IMR-90 (cell line): ENCODE results near the gene WSB1. TPM values are rescaled to one million over a fixed set of nuclear protein-coding genes. Genes with fewer than 3 reads are reported as not detected.

Source experiments
- ATAC-seq: fragments of 200-7000 bp; cut with Tn5 transposase; 2 replicates; pipeline ENCODE4 v1.9.1; 2020; ENCODE audit warnings: low read depth, mild to moderate bottlenecking, moderate library complexity
- BruUV-seq: library from RNA; stranded (reverse); fragments of 400-500 nt; replicated peaks from 2 replicates; lab custom pipeline; 2021; lab: Mats Ljungman, UMichigan
- CTCF ChIA-PET: fragments of 300-600 bp; formaldehyde crosslinking; extraction: SDS; loops from one replicate; lab custom pipeline; 2021; ENCODE audit warnings: antibody characterized with exemption; lab: Yijun Ruan, JAX
- POLR2A ChIA-PET: fragments of 300-600 bp; sonication (Branson Sonifier 250); formaldehyde crosslinking; loops from one replicate; lab custom pipeline; 2022; ENCODE audit warnings: antibody characterized with exemption; ENCODE audit not compliant: unreplicated experiment; lab: Charles Lee
- DNase-seq: peaks from one replicate; pipeline ENCODE4 v3.0.0; 2013
- H2AFZ ChIP-seq: replicated peaks from 2 replicates; pipeline ENCODE3; 2013; ENCODE audit warnings: low read length, mild to moderate bottlenecking; ENCODE audit not compliant: poor library complexity
- H2AK5ac ChIP-seq: 2 replicates; pipeline ENCODE4 v1.6.1; 2013; ENCODE audit warnings: low read depth, low read length, inconsistent platforms
- H2AK9ac ChIP-seq: replicated peaks from 2 replicates; pipeline ENCODE3; 2013; ENCODE audit warnings: mild to moderate bottlenecking, low read depth, low read length, moderate library complexity; ENCODE audit not compliant: poor library complexity
- H2BK120ac ChIP-seq: 2 replicates; pipeline ENCODE4 v1.6.1; 2013; ENCODE audit warnings: low read depth, low read length, inconsistent platforms
- H2BK15ac ChIP-seq: 3 replicates; pipeline ENCODE4 v1.6.1; 2013; ENCODE audit warnings: low read depth, low read length, inconsistent platforms
- H2BK20ac ChIP-seq: 2 replicates; pipeline ENCODE4 v1.6.1; 2013; ENCODE audit warnings: low read depth, mild to moderate bottlenecking, inconsistent platforms, low read length, moderate library complexity
- H2BK5ac ChIP-seq: 2 replicates; pipeline ENCODE4 v1.6.1; 2013; ENCODE audit warnings: mild to moderate bottlenecking, low read depth, low read length, inconsistent platforms; ENCODE audit not compliant: poor library complexity, severe bottlenecking
- H3K14ac ChIP-seq: replicated peaks from 2 replicates; pipeline ENCODE4 v1.6.1; 2013; ENCODE audit warnings: low read depth, low read length, inconsistent platforms
- H3K18ac ChIP-seq: 2 replicates; pipeline ENCODE4 v1.6.1; 2013; ENCODE audit warnings: low read depth, low read length, control low read depth
- H3K23ac ChIP-seq: 2 replicates; pipeline ENCODE4 v1.6.1; 2013; ENCODE audit warnings: low read depth, low read length, inconsistent platforms
- H3K27ac ChIP-seq: 2 replicates; pipeline ENCODE4 v1.5.1; 2013; ENCODE audit warnings: mild to moderate bottlenecking, control low read depth, low read length; ENCODE audit not compliant: insufficient read depth
- H3K27me3 ChIP-seq: 2 replicates; pipeline ENCODE4 v1.6.1; 2013; ENCODE audit warnings: low read length; ENCODE audit not compliant: control insufficient read depth, insufficient read depth
- H3K36me3 ChIP-seq: 2 replicates; pipeline ENCODE4 v1.6.1; 2013; ENCODE audit warnings: low read length, mixed read lengths; ENCODE audit not compliant: control insufficient read depth, insufficient read depth
- H3K4ac ChIP-seq: 2 replicates; pipeline ENCODE4 v1.6.1; 2013; ENCODE audit warnings: low read depth, low read length, inconsistent platforms
- H3K4me1 ChIP-seq: 2 replicates; pipeline ENCODE4 v1.6.1; 2013; ENCODE audit warnings: low read length, mixed read lengths; ENCODE audit not compliant: control insufficient read depth, insufficient read depth
- H3K4me2 ChIP-seq: 2 replicates; pipeline ENCODE4 v1.6.1; 2013; ENCODE audit warnings: low read depth, mild to moderate bottlenecking, control low read depth, low read length, moderate library complexity
- H3K4me3 ChIP-seq: 2 replicates; pipeline ENCODE4 v1.5.1; 2013; ENCODE audit warnings: low read depth, mild to moderate bottlenecking, control low read depth, low read length, moderate library complexity; ENCODE audit not compliant: insufficient read depth
- H3K56ac ChIP-seq: 2 replicates; pipeline ENCODE4 v1.6.1; 2013; ENCODE audit warnings: low read length, inconsistent platforms; ENCODE audit not compliant: insufficient read depth; ENCODE audit errors: extremely low read depth
- H3K79me1 ChIP-seq, 2 experiments: 2 replicates each; pipeline ENCODE4 v1.6.1; 2013; ENCODE audit warnings: low read length in 2 of 2, inconsistent platforms in 1 of 2, low read depth in 1 of 2
- H3K9ac ChIP-seq: 2 replicates; pipeline ENCODE4 v1.6.1; 2013; ENCODE audit warnings: low read depth, low read length, control low read depth
- H3K9me1 ChIP-seq: 2 replicates; pipeline ENCODE4 v1.6.1; 2013; ENCODE audit warnings: low read length, inconsistent platforms; ENCODE audit not compliant: insufficient read depth
- H3K9me3 ChIP-seq: 2 replicates; pipeline ENCODE4 v1.6.1; 2013; ENCODE audit warnings: low read length; ENCODE audit not compliant: control insufficient read depth, insufficient read depth
- H4K20me1 ChIP-seq: 2 replicates; pipeline ENCODE4 v1.6.1; 2013; ENCODE audit warnings: low read length, inconsistent platforms; ENCODE audit not compliant: insufficient read depth
- H4K5ac ChIP-seq: 2 replicates; pipeline ENCODE4 v1.6.1; 2013; ENCODE audit warnings: mild to moderate bottlenecking, low read depth, low read length, control low read depth
- H4K8ac ChIP-seq, 2 experiments: 2 replicates each; pipeline ENCODE4 v1.6.1; 2013; ENCODE audit warnings: low read depth in 2 of 2, low read length in 2 of 2, control low read depth in 1 of 2, inconsistent platforms in 1 of 2
- H4K91ac ChIP-seq: 2 replicates; pipeline ENCODE4 v1.6.1; 2013; ENCODE audit warnings: low read depth, low read length, inconsistent platforms; ENCODE audit not compliant: insufficient read depth
- FOS ChIP-seq: fragments of 150-350 bp; IDR thresholded peaks from 2 replicates; pipeline ENCODE4 v1.6.1; 2016; ENCODE audit warnings: low read depth, low read length
- MAZ ChIP-seq: IDR thresholded peaks from 2 replicates; pipeline ENCODE4 v1.6.1; 2012; ENCODE audit warnings: low read depth, mild to moderate bottlenecking, low read length, improper control_type of control experiment, moderate library complexity, borderline replicate concordance
- MXI1 ChIP-seq: IDR thresholded peaks from 2 replicates; pipeline ENCODE4 v1.6.1; 2012; ENCODE audit warnings: low read depth, mild to moderate bottlenecking, low read length, moderate library complexity, borderline replicate concordance
- RCOR1 ChIP-seq: IDR thresholded peaks from 2 replicates; pipeline ENCODE4 v1.6.1; 2012; ENCODE audit warnings: mild to moderate bottlenecking, low read length, improper control_type of control experiment; ENCODE audit not compliant: insufficient replicate concordance
- RFX5 ChIP-seq: IDR thresholded peaks from 2 replicates; pipeline ENCODE4 v1.8.0; 2012; ENCODE audit warnings: low read depth, mild to moderate bottlenecking, low read length, moderate library complexity
- WGBS, 2 experiments: methylation state at CpG; one replicate each; pipeline versions ENCODE4 v1.1.5 to v1.1.7; 2013; ENCODE audit warnings: missing lambda C conversion rate in 2 of 2; ENCODE audit not compliant: insufficient read length in 1 of 2; ENCODE audit errors: extremely low coverage in 2 of 2; 5-methylcytosine and 5-hydroxymethylcytosine counted together
- dilution Hi-C: fragments of 300-500 bp; cut with HindIII; formaldehyde crosslinking; loops from one replicate; pipeline ENCODE4 v1.14.3; 2018; ENCODE audit warnings: low sequenced_read_pairs; ENCODE audit not compliant: unreplicated experiment
- in situ Hi-C: fragments of 300-500 bp; cut with MboI; formaldehyde crosslinking; loops from 3 replicates; pipeline ENCODE4 v1.14.3; 2019; ENCODE audit warnings: low sequenced_read_pairs, inconsistent platforms, mixed read lengths
- intact Hi-C: fragments of 100-400 bp; cut with micrococcal nuclease; formaldehyde crosslinking; loops from 2 replicates; pipeline ENCODE4 v1.10.0; 2022
- polyA plus RNA-seq, 3 experiments: library from polyadenylated mRNA; depleted of rRNA; stranded (reverse); fragments of >200 nt; gene quantifications; 2 replicates each; pipeline ENCODE4 v1.2.3, GENCODE V29; 2012; ENCODE audit warnings: low replicate concordance in 1 of 3
- total RNA-seq: library from RNA; depleted of rRNA; stranded (reverse); fragments of >200 nt; gene quantifications from 2 replicates; pipeline ENCODE4 v1.2.3, GENCODE V29; 2012
- TF ChIP-seq, protein P1 (sequence below): fragments of 150-350 bp; IDR thresholded peaks from 2 replicates; pipeline ENCODE4 v1.6.1; 2017; ENCODE audit warnings: mild to moderate bottlenecking, antibody characterized with exemption, low read length, low read depth
- TF ChIP-seq, protein P2 (sequence below): conservative IDR thresholded peaks from 2 replicates; pipeline ENCODE4 v1.5.1; 2012; ENCODE audit warnings: mild to moderate bottlenecking, low read depth, low read length, improper control_type of control experiment
- TF ChIP-seq, protein P3 (sequence below): fragments of 150-350 bp; IDR thresholded peaks from 2 replicates; pipeline ENCODE4 v1.6.1; 2016; ENCODE audit warnings: low read depth, mild to moderate bottlenecking, low read length, moderate library complexity, borderline replicate concordance

WSB1 gene
- total and polyA plus RNA-seq, 2 of the 4 experiments (the other 2 are of a cell fraction): 140 to 266 TPM

DNA sequence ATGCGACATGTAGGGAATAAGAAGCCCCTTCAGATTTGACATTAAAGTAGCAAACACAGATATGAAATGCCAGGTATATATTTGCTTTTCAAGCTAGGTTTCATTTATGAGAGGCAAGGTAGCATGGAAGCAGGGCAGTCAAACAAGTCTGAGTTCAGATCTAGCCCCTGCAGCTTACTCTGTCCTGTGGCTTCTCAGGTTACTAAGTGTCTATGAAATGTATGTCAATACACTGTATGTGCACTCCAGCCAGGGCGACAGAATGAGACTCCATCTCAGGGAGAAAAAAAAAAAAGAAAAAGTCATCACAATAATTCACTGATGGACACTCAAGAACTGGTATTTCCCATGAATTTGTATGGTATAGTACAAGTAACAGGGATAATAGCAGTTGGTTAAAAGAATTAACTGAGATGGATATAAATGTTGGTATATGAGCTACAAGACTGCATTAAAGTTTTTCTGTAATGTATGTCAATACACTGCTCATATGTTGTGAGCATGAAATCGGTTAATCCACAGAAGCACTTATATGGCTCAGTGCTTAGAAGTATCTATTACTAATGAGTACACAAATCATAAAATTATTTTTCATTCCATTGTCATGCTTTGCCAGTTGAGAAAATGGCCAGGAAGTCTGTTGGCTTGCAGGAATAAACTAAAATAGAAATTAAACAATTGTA lies 2.9 kb upstream of the WSB1 start:
- dilution Hi-C loops: no loop called here
- H3K4ac ChIP-seq: no peak overlapping the region
- no CpG with 5 or more reads among the region's 3 CpGs for WGBS, 2 experiments
- POLR2A ChIA-PET: interaction anchor here (0.6 kb wide), 1 partner anchor 31 kb away, joined by 3 read pairs; no protein-coding TSS in a partner anchor
- peaks cover 4% of the 10 kb centered on the region; the same call in 1 of the 2 replicates for H4K20me1 ChIP-seq
- no peak for TF ChIP-seq FOS
- no peak for TF ChIP-seq MAZ
- TF ChIP-seq, protein P1, sequence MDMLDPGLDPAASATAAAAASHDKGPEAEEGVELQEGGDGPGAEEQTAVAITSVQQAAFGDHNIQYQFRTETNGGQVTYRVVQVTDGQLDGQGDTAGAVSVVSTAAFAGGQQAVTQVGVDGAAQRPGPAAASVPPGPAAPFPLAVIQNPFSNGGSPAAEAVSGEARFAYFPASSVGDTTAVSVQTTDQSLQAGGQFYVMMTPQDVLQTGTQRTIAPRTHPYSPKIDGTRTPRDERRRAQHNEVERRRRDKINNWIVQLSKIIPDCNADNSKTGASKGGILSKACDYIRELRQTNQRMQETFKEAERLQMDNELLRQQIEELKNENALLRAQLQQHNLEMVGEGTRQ: no peak
- TF ChIP-seq, protein P2, sequence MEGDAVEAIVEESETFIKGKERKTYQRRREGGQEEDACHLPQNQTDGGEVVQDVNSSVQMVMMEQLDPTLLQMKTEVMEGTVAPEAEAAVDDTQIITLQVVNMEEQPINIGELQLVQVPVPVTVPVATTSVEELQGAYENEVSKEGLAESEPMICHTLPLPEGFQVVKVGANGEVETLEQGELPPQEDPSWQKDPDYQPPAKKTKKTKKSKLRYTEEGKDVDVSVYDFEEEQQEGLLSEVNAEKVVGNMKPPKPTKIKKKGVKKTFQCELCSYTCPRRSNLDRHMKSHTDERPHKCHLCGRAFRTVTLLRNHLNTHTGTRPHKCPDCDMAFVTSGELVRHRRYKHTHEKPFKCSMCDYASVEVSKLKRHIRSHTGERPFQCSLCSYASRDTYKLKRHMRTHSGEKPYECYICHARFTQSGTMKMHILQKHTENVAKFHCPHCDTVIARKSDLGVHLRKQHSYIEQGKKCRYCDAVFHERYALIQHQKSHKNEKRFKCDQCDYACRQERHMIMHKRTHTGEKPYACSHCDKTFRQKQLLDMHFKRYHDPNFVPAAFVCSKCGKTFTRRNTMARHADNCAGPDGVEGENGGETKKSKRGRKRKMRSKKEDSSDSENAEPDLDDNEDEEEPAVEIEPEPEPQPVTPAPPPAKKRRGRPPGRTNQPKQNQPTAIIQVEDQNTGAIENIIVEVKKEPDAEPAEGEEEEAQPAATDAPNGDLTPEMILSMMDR: no peak
- TF ChIP-seq RCOR1: no peak
- no peak for TF ChIP-seq RFX5
- TF ChIP-seq, protein P3, sequence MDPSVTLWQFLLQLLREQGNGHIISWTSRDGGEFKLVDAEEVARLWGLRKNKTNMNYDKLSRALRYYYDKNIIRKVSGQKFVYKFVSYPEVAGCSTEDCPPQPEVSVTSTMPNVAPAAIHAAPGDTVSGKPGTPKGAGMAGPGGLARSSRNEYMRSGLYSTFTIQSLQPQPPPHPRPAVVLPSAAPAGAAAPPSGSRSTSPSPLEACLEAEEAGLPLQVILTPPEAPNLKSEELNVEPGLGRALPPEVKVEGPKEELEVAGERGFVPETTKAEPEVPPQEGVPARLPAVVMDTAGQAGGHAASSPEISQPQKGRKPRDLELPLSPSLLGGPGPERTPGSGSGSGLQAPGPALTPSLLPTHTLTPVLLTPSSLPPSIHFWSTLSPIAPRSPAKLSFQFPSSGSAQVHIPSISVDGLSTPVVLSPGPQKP: no peak
- TF ChIP-seq MXI1: no peak
- no peak overlapping the region for H3K18ac ChIP-seq
- no peak overlapping the region for H4K5ac ChIP-seq
- intact Hi-C loops: no loop called here
- no peak overlapping the region for H3K56ac ChIP-seq
- no peak overlapping the region for H2AFZ ChIP-seq
- H3K9ac ChIP-seq: no peak overlapping the region
- H2BK20ac ChIP-seq: no peak overlapping the region
- no peak overlapping the region for H3K27ac ChIP-seq
- peaks cover 5% of the 10 kb centered on the region for H3K4me1 ChIP-seq
- no peak overlapping the region for H2BK120ac ChIP-seq
- ATAC-seq: no peak
- no peaks in the 10 kb centered on the region for H3K36me3 ChIP-seq
- no TSS peak for BruUV-seq
- H2BK5ac ChIP-seq: no peak overlapping the region
- no peak overlapping the region for H3K23ac ChIP-seq
- no peak overlapping the region for H3K4me2 ChIP-seq
- no peak overlapping the region for H4K8ac ChIP-seq
- in situ Hi-C loops: no loop called here
- H2AK5ac ChIP-seq: no peak overlapping the region
- no peak overlapping the region for H3K14ac ChIP-seq
- H3K79me1 ChIP-seq: peaks cover 4 to 19% of the 10 kb centered on the region in 2 experiments; a peak in 2 of 4 replicates
- peaks cover 5% of the 10 kb centered on the region for H3K9me1 ChIP-seq
- CTCF ChIA-PET: interaction anchor here (1.0 to 1.6 kb wide), 2 partner anchors 16 to 45 kb away, joined by 4 to 5 read pairs; no protein-coding TSS in a partner anchor
- peaks cover 1% of the 10 kb centered on the region; the same call in 1 of the 2 replicates for H3K27me3 ChIP-seq
- no peak overlapping the region for H2AK9ac ChIP-seq
- no peak overlapping the region for H4K91ac ChIP-seq
- no peak overlapping the region for H3K4me3 ChIP-seq
- H2BK15ac ChIP-seq: no peak overlapping the region
- no peak for DNase-seq
- no peaks in the 10 kb centered on the region for H3K9me3 ChIP-seq
